ENCODE results near the gene GTF2A2.

DNA sequence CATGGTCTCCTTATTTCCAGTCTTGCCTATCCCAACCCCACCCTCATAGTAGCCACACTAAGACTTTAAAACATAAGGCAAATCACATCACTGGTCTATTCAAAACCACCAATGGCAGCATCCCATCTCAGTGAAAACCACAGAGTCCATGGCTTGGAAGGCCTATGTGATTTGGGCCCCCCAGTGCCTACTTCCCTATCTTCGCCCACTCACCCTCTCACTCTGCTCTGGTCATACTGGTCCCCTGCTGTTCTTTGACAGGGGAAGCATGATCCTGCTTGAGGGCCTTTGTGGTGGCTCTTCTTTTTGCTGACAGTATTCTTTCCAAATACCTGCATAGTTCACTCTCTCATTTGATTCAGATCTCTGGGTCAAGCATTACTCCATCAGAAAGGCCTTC lies 3.3 kb downstream of the GTF2A2 start:
- TF ChIP-seq, protein P1, sequence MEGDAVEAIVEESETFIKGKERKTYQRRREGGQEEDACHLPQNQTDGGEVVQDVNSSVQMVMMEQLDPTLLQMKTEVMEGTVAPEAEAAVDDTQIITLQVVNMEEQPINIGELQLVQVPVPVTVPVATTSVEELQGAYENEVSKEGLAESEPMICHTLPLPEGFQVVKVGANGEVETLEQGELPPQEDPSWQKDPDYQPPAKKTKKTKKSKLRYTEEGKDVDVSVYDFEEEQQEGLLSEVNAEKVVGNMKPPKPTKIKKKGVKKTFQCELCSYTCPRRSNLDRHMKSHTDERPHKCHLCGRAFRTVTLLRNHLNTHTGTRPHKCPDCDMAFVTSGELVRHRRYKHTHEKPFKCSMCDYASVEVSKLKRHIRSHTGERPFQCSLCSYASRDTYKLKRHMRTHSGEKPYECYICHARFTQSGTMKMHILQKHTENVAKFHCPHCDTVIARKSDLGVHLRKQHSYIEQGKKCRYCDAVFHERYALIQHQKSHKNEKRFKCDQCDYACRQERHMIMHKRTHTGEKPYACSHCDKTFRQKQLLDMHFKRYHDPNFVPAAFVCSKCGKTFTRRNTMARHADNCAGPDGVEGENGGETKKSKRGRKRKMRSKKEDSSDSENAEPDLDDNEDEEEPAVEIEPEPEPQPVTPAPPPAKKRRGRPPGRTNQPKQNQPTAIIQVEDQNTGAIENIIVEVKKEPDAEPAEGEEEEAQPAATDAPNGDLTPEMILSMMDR (IDR thresholded peaks at IDR 0.05) = no peak
- TF ChIP-seq EZH2phosphoT487 (IDR thresholded peaks at IDR 0.05) (no peak), EZH2 (IDR thresholded peaks at IDR 0.05) (no peak)

Data from neural progenitor cell (in vitro differentiated cells).